GM19239 (cell line): ENCODE results near the gene TAF4.
"Not testable (repeated sequence)": the region's sequence is repeated elsewhere in the genome, so short reads cannot be mapped to it uniquely, and the experiment has no call there.

Source experiments
- DNase-seq: peaks from one replicate; pipeline ENCODE4 v3.0.0; 2011; ENCODE audit warnings: low spot score; ENCODE audit not compliant: insufficient read length
- FAIRE-seq: peaks from 2 replicates; lab custom pipeline; 2011; peaks lifted over from hg19 to GRCh38; lab: Jason Lieb, UNC

Gene TAF4

GRCh38 chr20:62065674-62066338, at the start of gene TAF4:
TSS of gene TAF4 (minus strand) at chr20:62065881. CDS start at chr20:62065810, 71 bp downstream.
- DNase-seq (peak; percentile 100), FAIRE-seq (no peak)

DNA sequence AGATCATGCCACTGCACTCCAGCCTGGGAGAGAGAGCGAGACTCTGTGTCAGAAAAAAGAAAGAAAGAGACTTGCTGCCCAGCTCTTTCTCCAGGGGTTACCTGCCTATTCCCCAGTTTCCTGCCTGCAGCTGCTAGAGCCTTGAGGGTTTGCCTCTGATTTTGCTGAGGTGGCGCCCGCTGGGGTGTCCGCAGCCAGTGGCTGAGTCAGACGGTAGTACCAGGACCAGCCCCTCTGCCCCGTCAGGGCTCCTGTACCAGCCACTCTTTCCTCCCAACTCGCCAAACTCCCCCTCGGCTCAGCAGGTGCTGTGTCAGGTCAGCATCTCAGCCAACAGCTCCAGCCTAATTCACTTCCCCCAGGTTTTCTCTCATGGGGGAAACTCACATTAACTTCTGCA, 49.2 kb upstream of the TAF4 start:
- FAIRE-seq (no peak), DNase-seq (no peak)

DNA sequence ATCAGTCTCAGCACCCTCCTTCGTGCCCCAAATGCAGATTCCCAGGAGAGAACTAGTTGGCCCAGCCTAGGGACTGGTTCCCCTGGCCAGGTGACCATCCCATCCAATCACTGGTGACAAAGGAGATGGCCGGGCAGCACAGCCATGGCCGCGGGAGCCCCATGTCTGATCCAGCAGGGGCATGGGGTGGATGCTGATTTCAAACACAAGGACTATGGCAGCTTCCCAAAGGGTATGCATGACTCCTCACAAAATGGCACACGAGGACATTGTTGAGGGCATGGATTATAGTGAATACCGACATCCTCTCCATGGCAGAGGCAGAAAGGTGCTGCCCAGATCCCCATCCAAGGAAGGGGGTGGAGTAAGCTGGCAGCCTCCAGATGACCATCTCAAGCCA, 46.7 kb upstream of the TAF4 start:
- DNase-seq (no peak), FAIRE-seq (no peak)

DNA sequence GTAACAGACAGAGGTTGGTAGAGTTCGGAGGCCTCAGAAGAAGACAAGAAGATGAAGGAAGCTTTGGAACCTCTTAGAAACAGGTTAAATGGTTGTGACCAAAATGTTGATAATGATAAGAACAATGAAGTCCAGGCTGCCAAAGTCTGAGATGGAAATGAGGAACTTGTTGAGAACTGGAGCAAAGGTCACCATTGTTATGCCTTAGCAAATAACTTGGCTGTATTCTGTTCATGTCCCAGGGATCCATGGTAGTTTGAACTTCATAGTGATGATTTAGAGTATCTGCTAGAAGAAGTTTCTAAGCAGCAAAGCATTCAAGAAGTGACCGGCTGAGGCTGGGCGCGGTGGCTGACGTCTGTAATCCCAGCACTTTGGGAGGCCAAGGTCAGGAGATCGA, 45.5 kb upstream of the TAF4 start:
- DNase-seq (no peak), FAIRE-seq (no peak)

DNA sequence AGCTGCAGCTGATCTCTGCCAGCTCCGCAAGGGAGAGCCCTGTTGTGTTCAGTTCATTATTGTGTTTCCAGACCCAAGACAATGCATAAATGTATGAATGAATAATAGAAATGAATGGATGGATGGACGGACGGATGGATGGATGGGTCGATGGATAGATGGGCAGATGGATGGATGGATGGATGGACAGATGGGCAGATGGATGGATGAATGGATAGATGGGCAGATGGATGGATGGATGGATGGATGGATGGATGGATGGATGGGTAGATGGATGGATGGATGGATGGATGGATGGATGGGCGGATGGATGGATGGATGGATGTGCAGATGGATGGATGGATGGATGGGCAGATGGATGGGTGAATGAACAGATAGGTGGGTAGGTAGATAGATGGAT, 39.9 kb upstream of the TAF4 start:
- DNase-seq, result no peak
- FAIRE-seq, result no peak

- DNase-seq, result no peak
- FAIRE-seq, result no peak
Observed at GRCh38 chr20:62104791-62105345, 39.2 kb upstream of the TAF4 start.

GRCh38 chr20:62104234-62104789, 38.6 kb upstream of the TAF4 start:
- DNase-seq, result no peak
- FAIRE-seq, result no peak

DNA sequence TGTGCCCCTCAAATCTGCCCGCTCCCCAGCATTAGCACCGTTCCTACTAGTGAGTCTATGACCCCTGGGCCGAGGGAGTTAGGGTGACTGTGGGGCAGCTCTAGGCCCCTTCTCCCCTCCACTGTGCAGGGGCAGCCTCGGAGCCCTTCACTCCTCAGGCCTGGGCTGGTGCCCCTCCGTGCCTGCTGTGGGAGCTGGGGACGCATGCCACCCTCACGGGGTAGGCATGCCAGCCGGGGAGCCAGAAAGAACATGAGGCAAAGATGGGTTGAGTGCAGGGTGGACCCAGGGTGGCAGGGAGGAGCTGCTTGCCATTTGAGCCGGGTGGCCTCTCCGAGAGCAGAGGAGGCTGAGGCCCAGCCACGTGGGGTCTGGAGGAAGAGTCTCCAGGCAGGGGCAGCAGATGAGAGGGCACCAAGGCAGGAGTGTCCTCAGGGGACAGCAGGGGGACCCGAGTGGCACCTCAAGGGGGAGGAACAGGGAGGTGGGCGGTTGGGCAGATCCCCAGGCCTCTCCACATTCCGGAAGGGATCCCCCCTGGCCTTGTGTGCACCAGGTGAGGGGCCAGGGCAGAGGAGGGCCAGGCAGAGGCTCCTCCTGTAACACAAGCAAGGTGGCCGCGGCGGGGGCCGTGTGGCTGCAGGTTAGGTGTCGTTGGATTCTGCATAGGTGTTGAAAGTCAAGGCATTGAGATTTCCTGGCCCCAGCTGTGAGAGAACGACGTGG, 38.0 kb upstream of the TAF4 start:
- DNase-seq, result no peak
- FAIRE-seq, result no peak

- no peak for FAIRE-seq
Observed at GRCh38 chr20:62101078-62101477, 35.4 kb upstream of the TAF4 start.

DNA sequence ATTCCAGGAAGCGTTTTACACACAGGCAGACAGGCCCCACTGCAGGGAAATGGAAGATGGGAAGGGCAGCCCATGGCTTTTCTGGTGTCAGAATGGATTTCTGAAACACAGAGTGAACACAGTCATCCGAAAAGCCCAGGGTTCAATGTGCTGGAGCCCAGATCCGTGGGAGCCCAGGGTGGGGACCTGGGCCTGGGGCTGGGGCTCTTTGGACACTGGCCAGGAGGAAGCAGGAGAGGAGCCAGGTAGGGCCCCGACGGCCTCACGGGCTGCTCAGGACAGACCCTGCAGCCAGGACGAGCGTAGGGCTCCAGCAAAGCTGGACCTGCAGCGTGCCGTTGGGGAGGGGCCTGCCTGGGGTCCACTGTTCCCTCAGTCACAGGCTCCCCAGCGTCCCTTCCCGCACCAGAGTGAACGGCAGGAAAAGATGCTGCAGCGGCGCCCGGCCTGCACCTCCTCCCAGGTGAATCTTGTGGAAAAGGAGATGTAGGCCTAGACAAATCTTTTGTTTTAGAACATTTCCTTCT, 32.3 kb upstream of the TAF4 start:
- DNase-seq (no peak), FAIRE-seq (no peak)

More at GRCh38 chr20:62101078-62101477, 35.4 kb upstream of the TAF4 start:
- no peak for DNase-seq

DNA sequence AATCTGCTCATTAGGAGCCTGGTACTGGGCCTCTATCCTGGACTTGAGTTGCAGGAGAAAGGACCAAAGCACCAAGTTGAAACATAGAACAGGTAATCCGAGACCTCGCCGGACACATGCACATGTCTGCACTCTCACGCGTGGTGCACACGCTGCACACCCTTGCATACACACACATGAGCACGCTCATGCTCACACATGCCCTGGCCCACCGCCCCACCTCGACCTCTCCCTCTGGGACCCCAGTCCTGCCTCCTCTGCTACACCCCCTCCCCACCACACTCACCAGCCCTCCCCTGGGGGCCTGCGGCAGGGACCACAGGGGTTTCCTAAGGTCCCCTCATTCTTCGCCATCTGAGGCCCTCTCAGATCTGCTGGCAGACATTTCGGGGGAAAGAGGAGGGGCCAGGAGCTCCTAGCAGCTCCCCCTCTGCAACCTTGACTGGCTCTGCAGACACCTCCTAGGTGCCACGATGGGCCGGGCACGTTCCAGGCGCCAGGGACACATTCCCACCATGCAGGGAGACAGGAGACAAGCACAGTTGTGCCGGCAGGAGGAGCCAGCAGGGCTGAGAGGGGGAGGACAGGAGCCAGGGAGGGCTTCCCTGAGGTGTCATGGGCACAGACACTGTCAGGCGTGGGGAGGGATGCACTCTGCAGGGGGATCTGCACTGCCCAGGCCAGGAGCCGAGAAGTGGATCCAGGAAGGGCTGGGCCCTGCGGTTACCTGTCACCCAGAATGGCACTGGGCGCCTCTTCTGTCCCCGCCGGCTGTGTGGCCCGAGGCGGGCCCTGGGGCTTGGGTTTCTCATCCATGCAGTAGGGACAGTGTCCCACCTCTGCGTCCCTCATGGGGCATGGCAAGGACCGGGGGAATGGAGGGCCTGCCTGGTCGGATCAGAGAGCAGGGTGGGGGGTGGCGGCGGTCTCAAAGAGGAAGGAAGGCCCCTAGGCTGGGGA, 31.0 kb upstream of the TAF4 start:
- no peak for FAIRE-seq

GRCh38 chr20:62089393-62089792, 23.7 kb upstream of the TAF4 start:
- no peak for FAIRE-seq
- no peak for DNase-seq

More for the DNA sequence above, 31.0 kb upstream of the TAF4 start:
- DNase-seq, result no peak

- DNase-seq, result no peak
- FAIRE-seq, result no peak
Observed at GRCh38 chr20:62088258-62089127, 22.8 kb upstream of the TAF4 start.

GRCh38 chr20:62087632-62088031, 22.0 kb upstream of the TAF4 start:
- FAIRE-seq (no peak), DNase-seq (no peak)

GRCh38 chr20:62087227-62087626, 21.5 kb upstream of the TAF4 start:
- no peak for DNase-seq
- no peak for FAIRE-seq

GRCh38 chr20:62085206-62085605, 19.5 kb upstream of the TAF4 start:
- FAIRE-seq, result no peak
- DNase-seq, result no peak

- FAIRE-seq, result not testable (repeated sequence)
Observed at GRCh38 chr20:62084224-62084623, 18.5 kb upstream of the TAF4 start.

DNA sequence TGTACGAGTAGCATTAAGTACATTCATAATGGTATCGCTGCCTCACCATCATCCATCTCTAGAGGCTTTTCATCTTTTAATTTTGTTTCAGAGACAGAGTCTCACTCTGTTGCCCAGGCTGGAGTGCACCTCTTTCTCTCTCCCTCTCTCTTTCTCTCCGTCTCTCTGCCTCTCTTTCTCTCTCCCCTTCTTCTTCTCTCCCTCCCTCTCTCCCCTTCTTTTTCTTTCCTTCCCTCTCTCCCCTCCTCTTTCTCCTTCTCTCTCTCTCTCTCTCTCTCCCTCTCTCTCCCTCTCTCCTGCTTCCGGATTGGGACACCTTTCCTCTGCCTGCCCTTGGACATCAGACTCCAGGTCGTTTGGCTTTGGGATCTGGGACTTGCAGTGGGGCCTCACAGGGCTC, 17.6 kb upstream of the TAF4 start:
- no peak for DNase-seq

More at GRCh38 chr20:62084224-62084623, 18.5 kb upstream of the TAF4 start:
- not testable (repeated sequence) for DNase-seq

More for the DNA sequence above, 17.6 kb upstream of the TAF4 start:
- no peak for FAIRE-seq
